Measurements from ENCODE around the gene RAD51B.

Gene RAD51B

GRCh38 chr14:68532496-68532895 lies 712.9 kb downstream of the RAD51B start:
- Mint-ChIP-seq H3K27ac (no peak overlapping the region), H3K36me3 (ENCODE audit: insufficient read depth) (no peaks in the 10 kb centered on the region), H3K9me3 (peaks cover 0 to 8% of the 10 kb centered on the region in 2 donors), H3K4me1 (ENCODE audit: low read depth in 2 of 2) (peaks cover 0 to 5% of the 10 kb centered on the region in 2 donors), H3K27me3 (no peaks in the 10 kb centered on the region), H3K4me3 (no peak overlapping the region)
- DNase-seq (no peak), ATAC-seq (replicated peaks) (no peak)

DNA sequence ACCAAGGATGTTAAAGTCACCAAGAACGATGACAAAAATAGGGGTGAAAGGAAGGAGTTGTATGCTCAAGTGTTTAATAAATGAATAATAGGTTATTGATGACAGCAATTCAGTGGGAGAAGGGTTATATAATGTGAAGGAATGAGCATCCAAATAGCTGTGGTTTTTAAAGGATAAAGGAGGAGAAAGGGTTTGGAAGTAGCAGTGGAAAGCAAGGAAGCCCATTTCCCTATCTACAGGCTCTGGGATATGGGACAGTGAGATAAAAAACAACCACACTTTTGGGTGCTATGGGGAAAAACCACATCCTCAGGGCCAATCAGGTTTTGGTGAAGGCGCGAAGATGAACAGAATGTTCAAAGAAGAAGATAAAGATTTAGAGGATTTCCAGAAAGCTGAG lies 714.7 kb downstream of the RAD51B start:
- peaks cover 0 to 8% of the 10 kb centered on the region in 2 donors for H3K9me3 Mint-ChIP-seq
- H3K36me3 Mint-ChIP-seq (ENCODE audit: insufficient read depth), result peaks cover 4% of the 10 kb centered on the region
- ATAC-seq (replicated peaks), result no peak
- DNase-seq, result no peak
- peak overlapping the region in 1 of 2 donors; percentile 1 for H3K27ac Mint-ChIP-seq
- no peak overlapping the region for H3K4me3 Mint-ChIP-seq
- H3K4me1 Mint-ChIP-seq (ENCODE audit: low read depth in 2 of 2), result peaks cover 0 to 6% of the 10 kb centered on the region in 2 donors
- H3K27me3 Mint-ChIP-seq, result no peaks in the 10 kb centered on the region

GRCh38 chr14:68535404-68536017 lies 715.9 kb downstream of the RAD51B start:
- Mint-ChIP-seq H3K4me1 (ENCODE audit: low read depth in 2 of 2) (peaks cover 0 to 8% of the 10 kb centered on the region in 2 donors), H3K9me3 (peaks cover 0 to 8% of the 10 kb centered on the region in 2 donors), H3K4me3 (no peak overlapping the region), H3K27ac (peak overlapping the region in 1 of 2 donors; percentile 57), H3K27me3 (no peaks in the 10 kb centered on the region), H3K36me3 (ENCODE audit: insufficient read depth) (peaks cover 4% of the 10 kb centered on the region)
- DNase-seq (no peak), ATAC-seq (replicated peaks) (no peak)

DNA sequence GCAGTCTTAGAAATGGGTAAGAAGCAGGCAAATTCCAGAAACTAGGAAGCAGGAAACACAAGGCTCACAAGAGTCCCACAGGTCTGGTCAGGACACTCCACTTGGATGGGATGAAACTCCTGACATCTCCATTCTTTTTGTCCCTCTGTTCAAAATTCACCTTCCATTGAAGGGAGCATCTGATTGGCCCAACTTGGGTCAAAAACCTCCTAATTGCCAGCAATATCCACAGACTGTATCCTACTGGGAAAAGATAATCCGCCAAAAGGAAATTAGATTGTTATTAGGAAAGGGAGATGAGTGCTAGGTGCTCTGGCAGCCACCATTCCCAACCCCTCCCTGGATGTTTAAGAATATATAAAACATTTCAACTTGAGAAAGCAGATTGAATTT lies 716.4 kb downstream of the RAD51B start:
- H3K36me3 Mint-ChIP-seq (ENCODE audit: insufficient read depth), result peaks cover 4% of the 10 kb centered on the region
- no peaks in the 10 kb centered on the region for H3K27me3 Mint-ChIP-seq
- H3K9me3 Mint-ChIP-seq, result peaks cover 0 to 3% of the 10 kb centered on the region in 2 donors
- H3K27ac Mint-ChIP-seq, result no peak overlapping the region
- peaks cover 0 to 8% of the 10 kb centered on the region in 2 donors for H3K4me1 Mint-ChIP-seq (ENCODE audit: low read depth in 2 of 2)
- ATAC-seq (replicated peaks) (no peak), DNase-seq (no peak)
- H3K4me3 Mint-ChIP-seq, result no peak overlapping the region

GRCh38 chr14:68538639-68539038 lies 719.1 kb downstream of the RAD51B start:
- DNase-seq, result no peak
- H3K27ac Mint-ChIP-seq, result no peak overlapping the region
- ATAC-seq (replicated peaks), result no peak
- H3K27me3 Mint-ChIP-seq, result no peaks in the 10 kb centered on the region
- no peaks in the 10 kb centered on the region for H3K9me3 Mint-ChIP-seq
- H3K4me1 Mint-ChIP-seq (ENCODE audit: low read depth in 2 of 2), result peaks cover 0 to 6% of the 10 kb centered on the region in 2 donors
- peaks cover 4% of the 10 kb centered on the region for H3K36me3 Mint-ChIP-seq (ENCODE audit: insufficient read depth)
- no peak overlapping the region for H3K4me3 Mint-ChIP-seq

GRCh38 chr14:68539241-68539737 lies 719.7 kb downstream of the RAD51B start:
- Mint-ChIP-seq H3K4me3 (no peak overlapping the region), H3K27ac (peak overlapping the region; percentile 46 to 49), H3K27me3 (no peaks in the 10 kb centered on the region), H3K36me3 (ENCODE audit: insufficient read depth) (peaks cover 4% of the 10 kb centered on the region), H3K4me1 (ENCODE audit: low read depth in 2 of 2) (peaks cover 0 to 4% of the 10 kb centered on the region in 2 donors), H3K9me3 (no peaks in the 10 kb centered on the region)
- no peak for ATAC-seq (replicated peaks)
- DNase-seq, result no peak

DNA sequence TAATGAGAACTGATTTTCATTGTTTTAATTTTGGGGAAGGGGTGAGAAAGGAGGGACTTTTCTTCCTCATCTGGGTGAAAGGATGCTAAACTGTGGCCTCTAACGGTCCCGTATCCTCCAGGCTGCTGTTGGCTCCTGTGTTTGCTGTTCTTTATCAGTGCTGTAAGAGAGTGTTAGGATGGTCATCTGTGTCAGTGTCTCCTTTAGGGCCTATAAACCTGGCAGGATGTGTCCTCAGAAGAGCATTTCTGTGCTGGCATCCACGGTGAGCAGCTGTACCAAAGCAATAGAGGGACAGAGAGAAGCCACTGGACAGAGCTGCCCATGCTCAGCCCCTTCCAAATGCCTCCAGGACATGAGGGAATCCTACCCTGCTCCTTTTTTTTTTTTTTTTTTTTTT lies 720.2 kb downstream of the RAD51B start:
- H3K27ac Mint-ChIP-seq, result peak overlapping the region; percentile 46 to 49

DNA sequence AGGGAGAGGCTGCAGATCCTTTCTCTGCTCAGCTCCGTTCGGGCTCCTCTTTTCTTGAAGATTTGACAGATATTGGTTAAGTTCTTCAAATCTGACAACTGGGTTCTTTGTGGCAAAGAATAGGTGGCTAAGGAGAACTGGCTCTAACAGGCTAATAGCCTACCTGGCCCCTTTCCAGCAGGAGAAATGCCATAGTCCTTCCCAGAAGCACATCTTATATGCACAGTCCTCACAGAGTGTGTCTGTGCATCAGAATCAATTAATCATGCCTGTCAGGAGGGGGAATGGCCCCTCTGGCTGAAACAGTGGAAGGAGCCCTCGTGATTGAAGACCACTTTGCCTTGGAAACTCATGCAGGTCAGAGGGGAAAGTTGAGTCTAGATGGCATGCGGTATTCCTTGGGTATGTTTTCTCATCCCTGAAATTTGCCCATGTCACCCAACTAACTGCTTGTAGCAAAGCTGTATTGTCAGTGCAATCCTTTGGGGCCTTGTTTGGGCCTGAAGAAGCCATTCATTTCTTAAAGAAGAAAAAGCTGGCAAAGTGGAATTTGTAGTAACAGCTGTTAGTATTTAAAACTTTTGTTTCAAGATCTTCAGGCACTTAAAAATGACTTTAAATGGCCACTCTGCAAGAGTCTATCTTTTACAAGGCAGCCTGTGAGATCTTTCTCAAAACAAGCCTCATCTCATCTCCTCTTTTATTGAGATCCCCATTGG lies 721.8 kb downstream of the RAD51B start:
- H3K36me3 Mint-ChIP-seq (ENCODE audit: insufficient read depth), result peaks cover 4% of the 10 kb centered on the region
- no peak overlapping the region for H3K4me3 Mint-ChIP-seq
- H3K9me3 Mint-ChIP-seq, result no peaks in the 10 kb centered on the region
- no peaks in the 10 kb centered on the region for H3K27me3 Mint-ChIP-seq
- no peak overlapping the region for H3K27ac Mint-ChIP-seq
- ATAC-seq (replicated peaks) (no peak), DNase-seq (no peak)
- H3K4me1 Mint-ChIP-seq (ENCODE audit: low read depth in 2 of 2), result peaks cover 0 to 3% of the 10 kb centered on the region in 2 donors

More for the DNA sequence above, 720.2 kb downstream of the RAD51B start:
- no peaks in the 10 kb centered on the region for H3K27me3 Mint-ChIP-seq
- H3K4me3 Mint-ChIP-seq, result no peak overlapping the region
- H3K9me3 Mint-ChIP-seq, result no peaks in the 10 kb centered on the region
- H3K36me3 Mint-ChIP-seq (ENCODE audit: insufficient read depth), result peaks cover 4% of the 10 kb centered on the region
- DNase-seq, result no peak
- H3K4me1 Mint-ChIP-seq (ENCODE audit: low read depth in 2 of 2), result peaks cover 0 to 3% of the 10 kb centered on the region in 2 donors
- no peak for ATAC-seq (replicated peaks)

GRCh38 chr14:68542346-68542745 lies 722.8 kb downstream of the RAD51B start:
- Mint-ChIP-seq H3K36me3 (ENCODE audit: insufficient read depth) (peaks cover 4% of the 10 kb centered on the region), H3K4me3 (no peak overlapping the region), H3K27me3 (no peaks in the 10 kb centered on the region), H3K27ac (no peak overlapping the region), H3K9me3 (no peaks in the 10 kb centered on the region), H3K4me1 (ENCODE audit: low read depth in 2 of 2) (peaks cover 0 to 3% of the 10 kb centered on the region in 2 donors)
- ATAC-seq (replicated peaks), result no peak
- DNase-seq, result no peak

- H3K27me3 Mint-ChIP-seq, result no peaks in the 10 kb centered on the region
- DNase-seq, result no peak
- H3K4me3 Mint-ChIP-seq, result no peak overlapping the region
Observed at GRCh38 chr14:68543516-68543915, 723.9 kb downstream of the RAD51B start.

GRCh38 chr14:68544081-68544892 lies 724.7 kb downstream of the RAD51B start:
- H3K4me3 Mint-ChIP-seq, result no peak overlapping the region
- H3K9me3 Mint-ChIP-seq, result no peaks in the 10 kb centered on the region
- no peak for DNase-seq
- H3K36me3 Mint-ChIP-seq (ENCODE audit: insufficient read depth), result no peaks in the 10 kb centered on the region
- H3K27me3 Mint-ChIP-seq, result no peaks in the 10 kb centered on the region
- ATAC-seq (replicated peaks), result no peak
- peaks cover 0 to 2% of the 10 kb centered on the region in 2 donors for H3K4me1 Mint-ChIP-seq (ENCODE audit: low read depth in 2 of 2)
- H3K27ac Mint-ChIP-seq, result no peak overlapping the region

More at GRCh38 chr14:68543516-68543915, 723.9 kb downstream of the RAD51B start:
- H3K4me1 Mint-ChIP-seq (ENCODE audit: low read depth in 2 of 2), result peaks cover 0 to 3% of the 10 kb centered on the region in 2 donors
- H3K36me3 Mint-ChIP-seq (ENCODE audit: insufficient read depth), result peaks cover 3% of the 10 kb centered on the region
- H3K27ac Mint-ChIP-seq, result no peak overlapping the region
- no peaks in the 10 kb centered on the region for H3K9me3 Mint-ChIP-seq
- ATAC-seq (replicated peaks), result no peak

- no peaks in the 10 kb centered on the region for H3K36me3 Mint-ChIP-seq (ENCODE audit: insufficient read depth)
- DNase-seq (no peak), ATAC-seq (replicated peaks) (no peak)
- no peaks in the 10 kb centered on the region for H3K27me3 Mint-ChIP-seq
- no peaks in the 10 kb centered on the region for H3K9me3 Mint-ChIP-seq
- H3K27ac Mint-ChIP-seq, result peak overlapping the region in 1 of 2 donors; percentile 71
- no peak overlapping the region for H3K4me3 Mint-ChIP-seq
- no peaks in the 10 kb centered on the region for H3K4me1 Mint-ChIP-seq (ENCODE audit: low read depth in 2 of 2)
Observed at GRCh38 chr14:68546839-68547238, 727.3 kb downstream of the RAD51B start.

Data from effector memory CD8-positive, alpha-beta T cell (primary cell).